ENCODE measurements around the gene CD209. TPM values are rescaled to one million over a fixed set of nuclear protein-coding genes. Genes with fewer than 3 reads are reported as not detected.

Gene CD209
- total RNA-seq, 2 experiments from 2014 or later = not detected

GRCh38 chr19:7763696-7764095, 16.4 kb upstream of the CD209 start:
- no peaks in the 10 kb centered on the region for H3K36me3 ChIP-seq (ENCODE audit: insufficient read depth, low read length)
- H4K20me1 ChIP-seq (ENCODE audit: insufficient read depth, low read length) = no peaks in the 10 kb centered on the region
- BruUV-seq (replicated peaks) = no TSS peak
- no peak overlapping the region for H3K4me2 ChIP-seq (ENCODE audit: low read length)
- H3K79me2 ChIP-seq (ENCODE audit: insufficient read depth, low read depth, low read length) = no peaks in the 10 kb centered on the region
- TF ChIP-seq EZH2phosphoT487 (IDR thresholded peaks at IDR 0.05; ENCODE audit: borderline replicate concordance, low read depth, low read length) (no peak), CTCF (conservative IDR thresholded peaks at IDR 0.05; ENCODE audit: low read length) (no peak)
- H3K9me2 ChIP-seq (ENCODE audit: insufficient read depth, low read length) = no peaks in the 10 kb centered on the region
- POLR2A ChIA-PET = no interaction called here
- no peak overlapping the region for H3K4me3 ChIP-seq (ENCODE audit: low read depth, low read length, poor library complexity, severe bottlenecking)
- H3K27ac ChIP-seq (ENCODE audit: low read depth, low read length, poor library complexity, severe bottlenecking) = no peak overlapping the region
- no peak for DNase-seq (ENCODE audit: low spot score)
- H3K9me3 ChIP-seq (ENCODE audit: low read length) = peaks cover 12% of the 10 kb centered on the region; the same call in 1 of the 2 replicates
- H2AFZ ChIP-seq (ENCODE audit: low read length) = no peak overlapping the region
- CTCF ChIA-PET (ENCODE audit: unreplicated experiment) = no interaction called here
- intact Hi-C loops (cut with micrococcal nuclease; ENCODE audit: unreplicated experiment) = no loop called here
- H3K4me1 ChIP-seq (ENCODE audit: insufficient read depth, low read length, poor library complexity, severe bottlenecking) = no peaks in the 10 kb centered on the region

- no peak within 1 kb of the TSS for H3K4me3 ChIP-seq (ENCODE audit: low read depth, low read length, poor library complexity, severe bottlenecking)
- POLR2A ChIA-PET = no interaction called here
- CTCF ChIA-PET (ENCODE audit: unreplicated experiment) = no interaction called here
- no peak within 1 kb of the TSS for H3K27ac ChIP-seq (ENCODE audit: low read depth, low read length, poor library complexity, severe bottlenecking)
- no peaks in the 10 kb centered on the region for H3K79me2 ChIP-seq (ENCODE audit: insufficient read depth, low read depth, low read length)
- H4K20me1 ChIP-seq (ENCODE audit: insufficient read depth, low read length) = no peaks in the 10 kb centered on the region
- H3K9me3 ChIP-seq (ENCODE audit: low read length) = peaks cover 18% of the 10 kb centered on the region; the same call in 1 of the 2 replicates
- BruUV-seq (replicated peaks) = no TSS peak
- no peaks in the 10 kb centered on the region for H3K9me2 ChIP-seq (ENCODE audit: insufficient read depth, low read length)
- H3K36me3 ChIP-seq (ENCODE audit: insufficient read depth, low read length) = no peaks in the 10 kb centered on the region
- intact Hi-C loops (cut with micrococcal nuclease; ENCODE audit: unreplicated experiment) = no loop called here
- TF ChIP-seq CTCF (conservative IDR thresholded peaks at IDR 0.05; ENCODE audit: low read length) (no peak), EZH2phosphoT487 (IDR thresholded peaks at IDR 0.05; ENCODE audit: borderline replicate concordance, low read depth, low read length) (no peak)
- no peak within 1 kb of the TSS for H3K4me2 ChIP-seq (ENCODE audit: low read length)
- no peaks in the 10 kb centered on the region for H3K4me1 ChIP-seq (ENCODE audit: insufficient read depth, low read length, poor library complexity, severe bottlenecking)
- no peak within 1 kb of the TSS for H2AFZ ChIP-seq (ENCODE audit: low read length)
- DNase-seq (ENCODE audit: low spot score) = no peak
Measured at GRCh38 chr19:7762719-7763293, 15.5 kb upstream of the CD209 start, which contains the start of gene CLEC4M. Gene CLEC4M (plus strand): TSS chr19:7763243. CDS start chr19:7763267, 24 bp downstream.

GRCh38 chr19:7759156-7759555, 11.8 kb upstream of the CD209 start:
- DNase-seq (ENCODE audit: low spot score) = peak; percentile 28
- no peaks in the 10 kb centered on the region for H3K79me2 ChIP-seq (ENCODE audit: insufficient read depth, low read depth, low read length)
- no peaks in the 10 kb centered on the region for H4K20me1 ChIP-seq (ENCODE audit: insufficient read depth, low read length)
- no peaks in the 10 kb centered on the region for H3K4me1 ChIP-seq (ENCODE audit: insufficient read depth, low read length, poor library complexity, severe bottlenecking)
- no peak overlapping the region for H3K4me3 ChIP-seq (ENCODE audit: low read depth, low read length, poor library complexity, severe bottlenecking)
- CTCF ChIA-PET (ENCODE audit: unreplicated experiment) = no interaction called here
- no peak overlapping the region for H3K27ac ChIP-seq (ENCODE audit: low read depth, low read length, poor library complexity, severe bottlenecking)
- H3K9me3 ChIP-seq (ENCODE audit: low read length) = peaks cover 40% of the 10 kb centered on the region
- POLR2A ChIA-PET = no interaction called here
- intact Hi-C loops (cut with micrococcal nuclease; ENCODE audit: unreplicated experiment) = no loop called here
- TF ChIP-seq EZH2phosphoT487 (IDR thresholded peaks at IDR 0.05; ENCODE audit: borderline replicate concordance, low read depth, low read length) (no peak), CTCF (conservative IDR thresholded peaks at IDR 0.05; ENCODE audit: low read length) (no peak)
- no TSS peak for BruUV-seq (replicated peaks)
- no peaks in the 10 kb centered on the region for H3K36me3 ChIP-seq (ENCODE audit: insufficient read depth, low read length)
- no peaks in the 10 kb centered on the region for H3K9me2 ChIP-seq (ENCODE audit: insufficient read depth, low read length)
- no peak overlapping the region for H2AFZ ChIP-seq (ENCODE audit: low read length)
- H3K4me2 ChIP-seq (ENCODE audit: low read length) = no peak overlapping the region
